GM12872 (cell line): Measurements from ENCODE around the gene HMCN2.

Source experiments
- CTCF ChIP-seq: IDR thresholded peaks from 3 replicates; pipeline ENCODE4 v1.5.1; 2011; ENCODE audit warnings: low read depth, mild to moderate bottlenecking, low read length, moderate library complexity; ENCODE audit not compliant: insufficient read depth

Gene HMCN2

DNA sequence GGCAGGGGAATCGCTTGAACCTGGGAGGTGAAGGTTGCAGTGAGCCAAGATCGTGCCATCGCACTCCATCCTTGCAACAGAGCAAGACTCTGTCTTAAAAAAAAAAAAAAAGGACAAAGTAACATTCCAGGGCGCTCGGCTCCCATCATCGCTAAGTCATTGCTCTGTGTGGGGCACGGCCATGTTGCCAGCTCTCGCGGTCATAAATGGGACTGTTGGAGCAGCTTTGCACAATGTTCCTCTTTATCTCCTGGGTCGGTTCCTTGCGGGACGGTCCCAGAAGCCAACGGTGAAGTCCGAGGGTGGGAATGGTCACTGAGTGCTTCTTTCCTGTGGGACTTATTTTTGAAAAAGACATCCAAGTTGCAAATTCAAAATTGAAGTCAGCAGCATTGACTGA, 65.5 kb downstream of the HMCN2 start:
- no peak for TF ChIP-seq CTCF

- no peak for TF ChIP-seq CTCF
Measured at GRCh38 chr9:130331573-130331972, 66.0 kb downstream of the HMCN2 start.

GRCh38 chr9:130332384-130332926, 66.9 kb downstream of the HMCN2 start:
- TF ChIP-seq CTCF, result no peak

GRCh38 chr9:130333041-130333711, 67.6 kb downstream of the HMCN2 start:
- TF ChIP-seq CTCF, result no peak

DNA sequence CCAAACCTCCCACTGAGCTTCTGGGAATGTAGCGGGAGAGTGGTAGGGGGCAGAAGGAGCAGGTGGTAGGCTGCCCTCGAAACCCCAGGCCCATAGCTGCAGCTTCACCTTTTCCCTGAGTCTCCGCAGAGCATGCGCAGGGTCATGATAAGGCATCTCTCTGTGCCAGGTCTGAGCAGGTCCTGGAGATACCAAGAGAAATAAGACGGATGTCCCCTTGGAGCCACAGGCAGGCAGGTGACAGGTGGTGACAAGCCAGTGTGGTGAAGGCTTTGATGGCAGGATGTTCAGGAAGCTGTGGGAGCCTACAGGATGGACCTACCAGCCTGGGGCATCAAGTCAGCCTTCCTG, 68.1 kb downstream of the HMCN2 start:
- no peak for TF ChIP-seq CTCF

GRCh38 chr9:130334915-130335314, 69.4 kb downstream of the HMCN2 start:
- TF ChIP-seq CTCF, result no peak

DNA sequence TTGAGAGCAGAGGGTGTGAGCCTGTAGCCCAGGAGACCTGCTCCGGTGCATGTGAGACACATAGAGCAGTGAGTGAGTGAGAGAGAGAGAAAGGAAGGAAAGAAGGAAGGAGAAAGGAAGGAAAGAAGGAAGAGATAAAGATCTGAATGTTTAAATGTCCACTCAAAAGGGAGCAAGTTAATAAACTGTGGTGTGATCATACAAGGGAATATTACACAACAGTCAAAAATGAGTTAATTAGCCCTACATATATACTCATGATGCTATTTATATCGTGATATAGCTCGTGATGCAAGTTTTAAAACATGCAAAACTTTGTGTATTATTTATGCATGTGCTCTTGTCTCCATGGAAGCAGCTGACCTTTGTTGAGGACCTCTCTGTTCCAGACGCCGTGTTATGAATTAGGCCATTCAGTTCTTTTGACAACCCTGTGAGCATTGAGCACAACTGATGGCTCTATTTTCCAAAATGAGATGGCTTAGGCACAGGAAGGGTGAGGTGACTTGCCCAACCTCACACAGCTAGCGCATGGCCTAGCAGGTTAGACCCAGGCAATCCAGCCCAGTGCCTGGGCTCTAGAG, 70.6 kb downstream of the HMCN2 start:
- no peak for TF ChIP-seq CTCF
